ENCODE measurements around the gene STIM1. TPM values are rescaled to one million over a fixed set of nuclear protein-coding genes. Genes with fewer than 3 reads are reported as not detected.
A peak's percentile ranks its signal among the peaks of the same experiment; 100 is the strongest.

Gene STIM1
- total RNA-seq, 1 experiment from 2014 or later = 93.6 TPM

GRCh38 chr11:3866836-3867208 lies 11.4 kb downstream of the STIM1 start:
- ATAC-seq (no peak), DNase-seq (ENCODE audit: low read depth, low spot score) (no peak)
- POLR2A ChIA-PET = no interaction called here
- no TSS peak for BruUV-seq (replicated peaks)
- H3K36me3 ChIP-seq (ENCODE audit: control insufficient read depth, insufficient read depth, low read length) = no peaks in the 10 kb centered on the region
- H3K27me3 ChIP-seq (ENCODE audit: control insufficient read depth, insufficient read depth, low read length) = no peaks in the 10 kb centered on the region
- no peaks in the 10 kb centered on the region for H3K9me3 ChIP-seq (ENCODE audit: control insufficient read depth, insufficient read depth, low read depth, low read length)
- intact Hi-C loops (cut with micrococcal nuclease; ENCODE audit: unreplicated experiment) = no loop called here
- no peak overlapping the region for H3K4me3 ChIP-seq (ENCODE audit: low read depth in 2 of 2, low read length in 2 of 2)
- no peak for TF ChIP-seq POLR2AphosphoS5 (IDR thresholded peaks at IDR 0.05; ENCODE audit: low read depth, low read length)
- no peak for TF ChIP-seq SIN3A (IDR thresholded peaks at IDR 0.05; ENCODE audit: borderline replicate concordance, insufficient read depth, low read depth, low read length)
- no peak for TF ChIP-seq TCF7L2 (IDR thresholded peaks at IDR 0.05; ENCODE audit: low read depth, low read length)
- TF ChIP-seq, protein P1, sequence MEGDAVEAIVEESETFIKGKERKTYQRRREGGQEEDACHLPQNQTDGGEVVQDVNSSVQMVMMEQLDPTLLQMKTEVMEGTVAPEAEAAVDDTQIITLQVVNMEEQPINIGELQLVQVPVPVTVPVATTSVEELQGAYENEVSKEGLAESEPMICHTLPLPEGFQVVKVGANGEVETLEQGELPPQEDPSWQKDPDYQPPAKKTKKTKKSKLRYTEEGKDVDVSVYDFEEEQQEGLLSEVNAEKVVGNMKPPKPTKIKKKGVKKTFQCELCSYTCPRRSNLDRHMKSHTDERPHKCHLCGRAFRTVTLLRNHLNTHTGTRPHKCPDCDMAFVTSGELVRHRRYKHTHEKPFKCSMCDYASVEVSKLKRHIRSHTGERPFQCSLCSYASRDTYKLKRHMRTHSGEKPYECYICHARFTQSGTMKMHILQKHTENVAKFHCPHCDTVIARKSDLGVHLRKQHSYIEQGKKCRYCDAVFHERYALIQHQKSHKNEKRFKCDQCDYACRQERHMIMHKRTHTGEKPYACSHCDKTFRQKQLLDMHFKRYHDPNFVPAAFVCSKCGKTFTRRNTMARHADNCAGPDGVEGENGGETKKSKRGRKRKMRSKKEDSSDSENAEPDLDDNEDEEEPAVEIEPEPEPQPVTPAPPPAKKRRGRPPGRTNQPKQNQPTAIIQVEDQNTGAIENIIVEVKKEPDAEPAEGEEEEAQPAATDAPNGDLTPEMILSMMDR (IDR thresholded peaks at IDR 0.05) = no peak
- no peak for TF ChIP-seq REST (IDR thresholded peaks at IDR 0.05; ENCODE audit: insufficient read depth in 1 of 2, low read depth in 2 of 2, low read length in 1 of 2)
- CTCF ChIA-PET = no interaction called here
- peak overlapping the region; percentile 4; the same call in 1 of the 2 replicates for H3K27ac ChIP-seq (ENCODE audit: low read length)
- in situ Hi-C loops (cut with HindIII; ENCODE audit: low pct_unique_long_range_greater_than_20kb, low sequenced_read_pairs) = no loop called here
- H3K4me1 ChIP-seq (ENCODE audit: control insufficient read depth, insufficient read depth, low read length) = peaks cover 25% of the 10 kb centered on the region

DNA sequence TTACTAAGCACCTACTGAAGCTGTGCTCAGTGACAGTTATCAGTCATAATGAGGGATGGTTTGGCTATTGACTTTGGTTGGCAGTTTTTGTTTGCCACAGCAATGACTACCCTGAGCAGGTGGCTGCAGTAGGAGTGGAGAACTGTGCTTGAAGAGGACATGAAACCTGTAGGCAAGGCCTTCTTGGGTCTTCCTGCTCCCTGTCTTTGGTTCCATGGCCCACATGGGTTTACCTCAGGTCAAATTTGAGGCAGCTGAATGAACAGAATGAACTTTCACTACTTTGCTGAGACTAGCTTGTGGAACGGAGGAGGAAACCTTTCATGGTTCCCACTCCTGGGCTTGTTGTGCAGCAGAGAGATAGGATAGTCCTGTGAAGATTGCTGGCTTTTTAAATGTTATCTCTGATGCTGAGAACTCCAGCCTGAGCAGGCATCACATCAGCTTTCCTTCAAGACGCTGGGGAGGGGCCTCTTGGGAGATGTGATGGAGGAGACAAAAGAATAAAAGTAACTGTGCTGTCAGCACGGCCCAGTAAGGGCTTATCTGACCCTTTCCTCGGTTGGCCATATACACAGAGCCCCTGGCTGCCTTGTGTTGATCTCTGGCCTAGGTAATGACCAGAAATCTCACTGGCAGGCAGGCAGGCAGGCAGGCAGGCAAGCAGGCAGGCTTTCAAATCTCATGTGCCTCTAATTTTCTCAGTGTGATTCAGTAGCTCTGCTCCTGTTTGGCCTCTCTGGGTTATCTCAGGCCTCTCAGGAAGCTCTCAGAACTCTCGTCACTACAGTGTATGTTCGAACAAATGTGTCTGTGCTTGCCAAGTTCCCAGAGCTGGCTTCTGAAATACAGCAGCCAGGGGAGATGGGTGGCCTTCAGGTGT lies 12.0 kb downstream of the STIM1 start:
- Histone ChIP-seq H3K27ac (ENCODE audit: low read length) (peak overlapping the region; percentile 4; the same call in 1 of the 2 replicates), H3K27me3 (ENCODE audit: control insufficient read depth, insufficient read depth, low read length) (no peaks in the 10 kb centered on the region), H3K9me3 (ENCODE audit: control insufficient read depth, insufficient read depth, low read depth, low read length) (no peaks in the 10 kb centered on the region), H3K36me3 (ENCODE audit: control insufficient read depth, insufficient read depth, low read length) (no peaks in the 10 kb centered on the region), H3K4me3 (ENCODE audit: low read depth in 2 of 2, low read length in 2 of 2) (no peak overlapping the region), H3K4me1 (ENCODE audit: control insufficient read depth, insufficient read depth, low read length) (peaks cover 25% of the 10 kb centered on the region)
- in situ Hi-C loops (cut with HindIII; ENCODE audit: low pct_unique_long_range_greater_than_20kb, low sequenced_read_pairs) (no loop called here), intact Hi-C loops (cut with micrococcal nuclease; ENCODE audit: unreplicated experiment) (no loop called here)
- TF ChIP-seq REST (IDR thresholded peaks at IDR 0.05; ENCODE audit: insufficient read depth in 1 of 2, low read depth in 2 of 2, low read length in 1 of 2) = no peak
- no peak for TF ChIP-seq POLR2AphosphoS5 (IDR thresholded peaks at IDR 0.05; ENCODE audit: low read depth, low read length)
- TF ChIP-seq SIN3A (IDR thresholded peaks at IDR 0.05; ENCODE audit: borderline replicate concordance, insufficient read depth, low read depth, low read length) = no peak
- TF ChIP-seq, protein P1 (IDR thresholded peaks at IDR 0.05) = no peak
- TF ChIP-seq TCF7L2 (IDR thresholded peaks at IDR 0.05; ENCODE audit: low read depth, low read length) = no peak
- ATAC-seq (peak; percentile 15; the same call in 1 of the 2 replicates), DNase-seq (ENCODE audit: low read depth, low spot score) (no peak)
- BruUV-seq (replicated peaks) = no TSS peak
- ChIA-PET POLR2A (interaction anchor here (0.6 kb wide), 2 partner anchors 34 to 49 kb away, joined by 3 read pairs; no protein-coding TSS in a partner anchor), CTCF (interaction anchor here (0.6 to 1.2 kb wide), 4 partner anchors 13 to 214 kb away, joined by 3 to 7 read pairs (median 5); no protein-coding TSS in a partner anchor)

Data from Panc1 (cell line).